Measurements from ENCODE around the gene MAML3. TPM values are rescaled to one million over a fixed set of nuclear protein-coding genes. Genes with fewer than 3 reads are reported as not detected.
A peak's percentile ranks its signal among the peaks of the same experiment; 100 is the strongest.

The MAML3 gene
- total and polyA plus RNA-seq, 10 donors = 0.63 to 18.4 (median 12.7) TPM

- peak overlapping the region in 2 of 8 donors; percentile 72 to 73 for H3K27ac ChIP-seq
- intact Hi-C loops (cut with DNase I; ENCODE audit: low total_unique reads) = no loop called here
- no peaks in the 10 kb centered on the region for H3K36me3 ChIP-seq
- DNase-seq = no peak
- peaks cover 0 to 49% (median 14%) of the 10 kb centered on the region in 6 donors for H3K4me1 ChIP-seq
- no peaks in the 10 kb centered on the region for H3K9me3 ChIP-seq
- TF ChIP-seq CTCF (IDR thresholded peaks at IDR 0.05 in 8 of 11, conservative IDR thresholded peaks at IDR 0.05 in 3 of 11) (no peak), POLR2AphosphoS5 (IDR thresholded peaks at IDR 0.05) (no peak), POLR2A (IDR thresholded peaks at IDR 0.05) (no peak)
- H3K4me3 ChIP-seq = no peak overlapping the region
- 75 to 91% (median 81%) methylated on average over 3 of the region's 3 CpGs for WGBS, 5 donors
- H3K27me3 ChIP-seq (replicated peaks in 1 of 7) = no peaks in the 10 kb centered on the region
Measured at GRCh38 chr4:139845453-139846093, 308.4 kb downstream of the MAML3 start.

- TF ChIP-seq POLR2A (IDR thresholded peaks at IDR 0.05) (no peak), CTCF (IDR thresholded peaks at IDR 0.05 in 8 of 11, conservative IDR thresholded peaks at IDR 0.05 in 3 of 11) (no peak), POLR2AphosphoS5 (IDR thresholded peaks at IDR 0.05) (no peak)
- Histone ChIP-seq H3K9me3 (no peaks in the 10 kb centered on the region), H3K4me3 (no peak overlapping the region), H3K36me3 (no peaks in the 10 kb centered on the region), H3K4me1 (peaks cover 0 to 50% (median 13%) of the 10 kb centered on the region in 6 donors), H3K27me3 (replicated peaks in 1 of 7) (no peaks in the 10 kb centered on the region), H3K27ac (peak overlapping the region in 3 of 8 donors; percentile 67 to 73 (median 72))
- intact Hi-C loops (cut with DNase I; ENCODE audit: low total_unique reads) = no loop called here
- DNase-seq = no peak
Measured at GRCh38 chr4:139844459-139845036, 309.4 kb downstream of the MAML3 start.

DNA sequence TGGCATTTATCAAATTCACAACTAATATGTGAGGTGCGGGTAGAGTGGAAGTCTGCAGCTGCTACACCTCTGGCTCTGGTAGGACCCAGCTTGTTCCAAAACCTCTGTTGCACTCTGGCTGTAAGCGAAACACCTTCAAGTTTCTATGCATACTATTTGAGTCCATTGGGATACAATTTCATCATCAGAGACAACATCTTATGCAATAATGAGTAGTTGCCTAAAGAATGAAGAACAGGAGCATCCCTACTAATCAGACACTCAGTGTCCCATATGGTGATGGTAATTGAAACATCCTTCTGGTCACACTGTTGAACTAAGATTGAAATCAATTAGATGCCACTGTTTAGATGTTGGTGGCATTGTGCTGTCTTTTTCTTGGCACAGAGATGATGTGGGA, 309.9 kb downstream of the MAML3 start:
- WGBS, 5 donors = 84 to 99% (median 90%) methylated on average over 2 of the region's 2 CpGs
- intact Hi-C loops (cut with DNase I; ENCODE audit: low total_unique reads) = no loop called here
- no peak for TF ChIP-seq POLR2A (IDR thresholded peaks at IDR 0.05)
- TF ChIP-seq POLR2AphosphoS5 (IDR thresholded peaks at IDR 0.05) = no peak
- TF ChIP-seq CTCF (IDR thresholded peaks at IDR 0.05 in 8 of 11, conservative IDR thresholded peaks at IDR 0.05 in 3 of 11) = no peak
- Histone ChIP-seq H3K9me3 (no peaks in the 10 kb centered on the region), H3K4me3 (no peak overlapping the region), H3K27ac (peak overlapping the region in 5 of 8 donors; percentile 20 to 73 (median 67)), H3K27me3 (replicated peaks in 1 of 7) (no peaks in the 10 kb centered on the region), H3K4me1 (peaks cover 0 to 50% (median 12%) of the 10 kb centered on the region in 6 donors), H3K36me3 (no peaks in the 10 kb centered on the region)
- no peak for DNase-seq

DNA sequence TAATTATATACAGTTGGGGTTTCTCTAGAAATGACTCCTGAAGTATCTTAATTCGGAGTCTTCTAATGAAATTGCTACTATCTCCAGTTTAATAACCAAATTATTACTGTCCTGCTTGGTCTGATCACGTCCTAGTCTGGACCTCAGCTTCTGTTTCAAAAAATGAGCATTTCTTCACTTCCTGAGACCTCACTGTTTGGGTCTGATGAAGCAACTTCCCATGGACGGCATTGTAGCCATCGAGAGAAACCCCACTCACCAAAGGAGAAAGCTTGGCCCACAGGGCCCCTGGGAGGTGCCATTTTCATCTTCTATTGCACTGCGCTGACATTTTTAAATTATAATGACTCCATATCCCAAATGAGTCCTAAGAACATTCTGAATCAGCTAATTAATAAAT, 310.3 kb downstream of the MAML3 start:
- no peak for DNase-seq
- WGBS, 5 donors = 56 to 86% (median 75%) methylated on average over 5 of the region's 5 CpGs
- Histone ChIP-seq H3K36me3 (no peaks in the 10 kb centered on the region), H3K4me1 (peaks cover 0 to 50% (median 12%) of the 10 kb centered on the region in 6 donors), H3K9me3 (no peaks in the 10 kb centered on the region), H3K27me3 (replicated peaks in 1 of 7) (no peaks in the 10 kb centered on the region), H3K27ac (peak overlapping the region in 5 of 8 donors; percentile 25 to 73 (median 67)), H3K4me3 (no peak overlapping the region)
- peak in 1 of 3 donors; percentile 42 for TF ChIP-seq POLR2AphosphoS5 (IDR thresholded peaks at IDR 0.05)
- TF ChIP-seq CTCF (IDR thresholded peaks at IDR 0.05 in 8 of 11, conservative IDR thresholded peaks at IDR 0.05 in 3 of 11) = no peak
- no peak for TF ChIP-seq POLR2A (IDR thresholded peaks at IDR 0.05)
- intact Hi-C loops (cut with DNase I; ENCODE audit: low total_unique reads) = no loop called here

Data from spleen (tissue), 11 donors.